ENCODE measurements around the gene ADGRA1.

DNA sequence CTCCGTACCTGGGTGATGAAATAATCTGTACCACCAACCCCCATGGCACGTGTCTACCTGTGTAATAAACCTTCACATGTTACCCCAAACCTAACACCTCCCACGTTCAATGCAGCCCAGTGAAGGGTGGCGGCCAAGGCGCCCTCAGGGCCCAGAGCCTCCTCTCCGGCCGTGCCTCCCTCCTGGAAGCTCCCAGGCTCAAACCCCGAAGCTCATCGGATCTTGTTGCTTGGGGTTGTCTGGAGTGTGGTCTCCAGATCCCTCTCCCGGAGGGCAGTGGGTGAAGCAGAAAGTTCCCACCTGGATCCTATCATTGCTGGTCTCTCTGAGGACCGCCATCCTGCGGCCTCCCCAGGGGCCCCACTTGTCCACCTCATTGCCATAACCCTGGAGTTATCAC, 62.9 kb downstream of the ADGRA1 start:
- TF ChIP-seq, protein P1, sequence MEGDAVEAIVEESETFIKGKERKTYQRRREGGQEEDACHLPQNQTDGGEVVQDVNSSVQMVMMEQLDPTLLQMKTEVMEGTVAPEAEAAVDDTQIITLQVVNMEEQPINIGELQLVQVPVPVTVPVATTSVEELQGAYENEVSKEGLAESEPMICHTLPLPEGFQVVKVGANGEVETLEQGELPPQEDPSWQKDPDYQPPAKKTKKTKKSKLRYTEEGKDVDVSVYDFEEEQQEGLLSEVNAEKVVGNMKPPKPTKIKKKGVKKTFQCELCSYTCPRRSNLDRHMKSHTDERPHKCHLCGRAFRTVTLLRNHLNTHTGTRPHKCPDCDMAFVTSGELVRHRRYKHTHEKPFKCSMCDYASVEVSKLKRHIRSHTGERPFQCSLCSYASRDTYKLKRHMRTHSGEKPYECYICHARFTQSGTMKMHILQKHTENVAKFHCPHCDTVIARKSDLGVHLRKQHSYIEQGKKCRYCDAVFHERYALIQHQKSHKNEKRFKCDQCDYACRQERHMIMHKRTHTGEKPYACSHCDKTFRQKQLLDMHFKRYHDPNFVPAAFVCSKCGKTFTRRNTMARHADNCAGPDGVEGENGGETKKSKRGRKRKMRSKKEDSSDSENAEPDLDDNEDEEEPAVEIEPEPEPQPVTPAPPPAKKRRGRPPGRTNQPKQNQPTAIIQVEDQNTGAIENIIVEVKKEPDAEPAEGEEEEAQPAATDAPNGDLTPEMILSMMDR (conservative IDR thresholded peaks at IDR 0.05; ENCODE audit: low read length) = no peak
- TF ChIP-seq EZH2phosphoT487 (IDR thresholded peaks at IDR 0.05; ENCODE audit: borderline replicate concordance) = no peak
